GM21723 (cell line): ENCODE data around the gene IL12A.
A peak's percentile ranks its signal among the peaks of the same experiment; 100 is the strongest.

Source experiments
- ATAC-seq: cut with Tn5 transposase; IDR thresholded peaks from one replicate; pipeline ENCODE4 v1.9.1; 2021; ENCODE audit warnings: mild to moderate bottlenecking, moderate library complexity; ENCODE audit not compliant: unreplicated experiment

Gene IL12A

GRCh38 chr3:160023476-160023875, 34.8 kb downstream of the IL12A start:
- ATAC-seq = no peak

DNA sequence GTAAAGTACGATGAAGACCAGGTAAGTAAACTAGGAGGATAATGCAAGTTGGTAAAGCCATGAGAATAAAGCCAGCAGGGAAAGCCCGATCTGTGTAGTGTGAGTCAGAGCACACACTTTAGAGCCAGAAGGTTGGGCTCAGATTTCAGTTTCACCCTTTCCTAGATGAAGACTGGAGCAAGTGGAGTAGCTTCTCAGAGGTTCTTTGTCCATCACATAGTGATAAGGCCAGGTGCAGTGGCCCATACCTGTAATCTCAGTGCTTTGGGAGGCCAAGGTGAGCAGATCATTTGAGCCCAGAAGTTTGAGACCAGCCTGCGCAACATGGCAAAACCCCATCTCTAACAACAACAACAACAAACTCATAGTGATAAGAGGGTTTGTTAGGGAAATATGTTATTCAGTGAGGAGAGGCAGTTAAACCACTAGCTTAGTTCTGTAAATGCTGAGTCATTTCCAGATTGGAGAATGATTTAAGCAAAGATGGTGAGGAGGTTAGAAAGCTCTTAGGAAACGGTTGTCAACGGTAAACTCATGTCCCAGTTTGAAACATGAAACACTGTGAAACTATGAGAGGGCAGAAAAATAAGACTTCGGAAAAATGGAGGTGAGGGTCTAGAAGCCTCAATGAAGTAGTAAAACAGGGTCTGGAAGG, 39.0 kb downstream of the IL12A start:
- ATAC-seq = peak; percentile 90

- no peak for ATAC-seq
Observed at GRCh38 chr3:160035757-160036156, 47.1 kb downstream of the IL12A start.

DNA sequence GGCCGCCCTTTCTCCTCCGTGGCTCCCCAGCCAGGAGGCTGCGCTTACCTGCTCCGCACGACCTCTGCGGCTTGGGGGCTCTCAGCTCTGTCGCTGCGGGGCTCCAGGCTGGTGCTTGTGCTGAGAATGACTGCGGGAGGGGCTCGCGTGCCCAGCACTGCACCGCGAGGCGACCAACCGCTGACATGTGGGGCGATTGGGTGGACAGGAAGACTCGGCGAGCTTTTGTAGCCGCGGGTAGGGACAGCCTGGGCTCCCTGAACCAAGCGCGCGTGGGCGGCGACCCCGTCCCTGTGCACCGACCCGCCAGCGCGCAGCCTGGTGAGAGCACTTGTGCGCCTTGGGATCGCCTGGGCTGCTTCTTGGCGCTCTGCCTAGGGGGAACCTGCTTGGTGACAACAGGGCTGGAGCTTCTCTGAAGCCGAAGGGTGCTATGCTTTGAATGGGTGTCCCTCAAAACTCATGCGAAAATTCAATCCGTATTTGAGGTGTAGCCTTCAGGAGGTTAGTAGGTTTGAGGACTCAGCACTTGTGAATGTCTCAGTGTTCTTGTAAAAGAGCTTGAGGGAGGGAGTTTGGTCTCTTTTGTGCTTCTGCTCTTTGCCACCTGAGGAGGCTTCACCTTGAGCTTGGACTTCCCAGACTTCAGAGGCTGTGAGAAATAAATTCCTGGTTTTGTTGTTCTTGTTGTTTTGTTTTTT, 50.4 kb downstream of the IL12A start:
- ATAC-seq = no peak

- ATAC-seq = no peak
Observed at GRCh38 chr3:160040181-160040580, 51.5 kb downstream of the IL12A start.

GRCh38 chr3:160041465-160041864, 52.8 kb downstream of the IL12A start:
- ATAC-seq = no peak

DNA sequence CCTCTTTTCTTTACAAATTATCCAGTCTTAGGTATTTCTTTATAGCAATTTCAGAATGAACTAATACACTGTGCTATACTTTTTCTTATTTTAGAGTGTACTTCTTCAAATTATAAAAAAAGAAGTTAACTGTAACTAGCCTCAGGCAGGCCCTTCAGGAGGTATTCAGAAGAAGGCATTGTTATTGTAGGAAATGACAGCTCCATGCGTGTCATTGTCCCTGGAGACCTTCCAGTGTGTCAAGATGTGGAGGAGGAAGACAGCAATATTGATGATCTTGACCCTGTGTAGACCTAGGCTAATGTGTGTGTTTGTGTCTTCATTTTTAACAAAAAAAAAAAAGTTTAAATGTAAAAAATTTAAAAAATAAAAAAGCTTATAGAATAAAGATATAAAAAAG, 55.5 kb downstream of the IL12A start:
- no peak for ATAC-seq
